Lower lobe of right lung (tissue), 2 donors: ENCODE measurements around the gene RITA1. TPM values are rescaled to one million over a fixed set of nuclear protein-coding genes. Genes with fewer than 3 reads are reported as not detected.

ENCODE experiments used
- ATAC-seq, 2 donors: fragments of 200-7000 bp; cut with Tn5 transposase; one replicate each; pipeline ENCODE4 v1.9.1; 2020 to 2022; ENCODE audit warnings: mild to moderate bottlenecking in 2 of 2, moderate library complexity in 2 of 2
- DNase-seq: peaks from one replicate; pipeline ENCODE4 v3.0.0-alpha.2; 2020
- H3K27ac ChIP-seq: fragments of 200-600 bp; one replicate; pipeline ENCODE4 v1.8.0; 2022
- H3K27me3 ChIP-seq: fragments of 200-600 bp; one replicate; pipeline ENCODE4 v1.8.0; 2022; ENCODE audit warnings: low read depth
- H3K36me3 ChIP-seq: fragments of 200-600 bp; one replicate; pipeline ENCODE4 v1.8.0; 2022; ENCODE audit warnings: mild to moderate bottlenecking
- H3K4me1 ChIP-seq: fragments of 200-600 bp; one replicate; pipeline ENCODE4 v1.8.0; 2022
- H3K4me3 ChIP-seq: fragments of 200-600 bp; one replicate; pipeline ENCODE4 v1.8.0; 2022; ENCODE audit warnings: mild to moderate bottlenecking
- H3K9me3 ChIP-seq: fragments of 200-600 bp; one replicate; pipeline ENCODE4 v1.8.0; 2022
- intact Hi-C: fragments of 100-400 bp; cut with DNase I; formaldehyde crosslinking; loops from one replicate; pipeline ENCODE4 v1.11.0; 2022
- total RNA-seq: library from RNA; stranded (reverse); fragmentation: NEBNext Ultra II Directional; extraction: Animal tissue kit (Norgen Biotek cat#: 25700); gene quantifications from one replicate; pipeline ENCODE4 v1.2.1, GENCODE V29; 2021
- TF ChIP-seq, protein P1 (sequence below): fragments of 200-600 bp; IDR thresholded peaks from one replicate; pipeline ENCODE4 v1.8.0; 2022; ENCODE audit warnings: antibody characterized with exemption, mild to moderate bottlenecking
- donor health status: DM: no; HTN: yes; CAD: no; lungs with severe emphysema.

Gene RITA1
- total RNA-seq, 1 donor from 2014 or later: 14.2 TPM

DNA sequence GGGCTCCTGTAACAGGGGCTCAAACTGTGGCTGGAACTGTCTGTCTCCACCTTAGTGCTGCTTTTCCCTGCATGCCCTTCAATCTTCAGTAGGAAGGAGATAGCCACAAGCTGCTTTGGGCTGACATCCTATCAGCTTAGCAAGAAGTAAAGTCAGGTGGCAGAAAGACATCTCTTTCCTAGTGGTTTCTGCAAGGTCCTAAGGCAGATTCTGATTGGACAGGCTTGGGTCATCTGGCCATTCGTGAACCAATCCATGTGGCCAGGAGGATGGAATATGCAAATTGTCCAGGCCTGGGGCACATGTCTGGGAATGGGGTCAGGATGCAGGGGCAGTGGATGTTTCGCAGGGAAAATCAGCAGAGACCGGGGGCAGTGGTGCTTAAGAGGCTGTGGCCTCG is 5.2 kb downstream of the RITA1 start:
- intact Hi-C loops: no loop called here
- TF ChIP-seq, protein P1, sequence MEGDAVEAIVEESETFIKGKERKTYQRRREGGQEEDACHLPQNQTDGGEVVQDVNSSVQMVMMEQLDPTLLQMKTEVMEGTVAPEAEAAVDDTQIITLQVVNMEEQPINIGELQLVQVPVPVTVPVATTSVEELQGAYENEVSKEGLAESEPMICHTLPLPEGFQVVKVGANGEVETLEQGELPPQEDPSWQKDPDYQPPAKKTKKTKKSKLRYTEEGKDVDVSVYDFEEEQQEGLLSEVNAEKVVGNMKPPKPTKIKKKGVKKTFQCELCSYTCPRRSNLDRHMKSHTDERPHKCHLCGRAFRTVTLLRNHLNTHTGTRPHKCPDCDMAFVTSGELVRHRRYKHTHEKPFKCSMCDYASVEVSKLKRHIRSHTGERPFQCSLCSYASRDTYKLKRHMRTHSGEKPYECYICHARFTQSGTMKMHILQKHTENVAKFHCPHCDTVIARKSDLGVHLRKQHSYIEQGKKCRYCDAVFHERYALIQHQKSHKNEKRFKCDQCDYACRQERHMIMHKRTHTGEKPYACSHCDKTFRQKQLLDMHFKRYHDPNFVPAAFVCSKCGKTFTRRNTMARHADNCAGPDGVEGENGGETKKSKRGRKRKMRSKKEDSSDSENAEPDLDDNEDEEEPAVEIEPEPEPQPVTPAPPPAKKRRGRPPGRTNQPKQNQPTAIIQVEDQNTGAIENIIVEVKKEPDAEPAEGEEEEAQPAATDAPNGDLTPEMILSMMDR: no peak
- Histone ChIP-seq H3K9me3 (no peaks in the 10 kb centered on the region), H3K4me1 (peaks cover 17% of the 10 kb centered on the region), H3K4me3 (no peak overlapping the region), H3K27me3 (no peaks in the 10 kb centered on the region), H3K27ac (no peak overlapping the region), H3K36me3 (peaks cover 21% of the 10 kb centered on the region)
- ATAC-seq (no peak), DNase-seq (no peak)

DNA sequence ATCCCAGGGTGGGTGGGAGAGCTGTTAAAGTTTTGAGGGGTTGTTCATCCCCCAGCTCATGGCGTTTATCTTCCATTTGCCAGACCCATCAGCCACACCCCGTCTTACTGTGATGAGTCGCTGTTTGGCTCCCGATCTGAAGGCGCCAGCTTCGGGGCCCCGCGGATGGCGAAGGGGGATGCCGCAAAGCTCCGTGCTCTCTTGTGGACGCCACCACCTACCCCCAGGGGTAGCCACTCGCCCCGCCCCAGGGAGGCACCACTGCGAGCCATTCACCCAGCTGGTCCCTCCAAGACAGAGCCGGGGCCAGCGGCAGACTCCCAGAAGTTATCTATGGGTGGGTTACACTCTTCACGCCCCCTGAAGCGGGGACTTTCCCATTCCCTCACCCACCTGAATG is 5.7 kb downstream of the RITA1 start:
- ATAC-seq: no peak

DNA sequence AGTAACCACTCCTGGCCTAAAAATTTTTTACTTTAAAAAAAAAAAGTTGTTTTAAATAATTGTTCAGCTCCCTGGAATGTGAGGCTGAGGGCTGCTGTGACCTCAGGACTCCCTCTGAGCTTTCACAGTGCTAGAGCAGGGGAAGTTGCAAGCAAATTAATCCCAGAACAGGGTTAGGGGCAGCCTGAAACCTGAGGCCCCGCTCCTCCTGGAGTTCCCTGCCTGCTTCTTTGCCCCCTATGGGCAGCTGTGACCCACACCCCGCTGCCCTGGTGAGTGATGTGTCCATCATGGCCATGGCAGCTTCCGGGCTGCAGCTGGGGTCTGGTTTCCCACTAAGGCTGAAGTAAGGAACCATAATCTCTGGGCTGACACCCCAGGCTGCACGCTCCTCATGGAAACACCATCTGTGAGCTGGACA is 9.5 kb downstream of the RITA1 start:
- Histone ChIP-seq H3K4me3 (no peak overlapping the region), H3K9me3 (no peaks in the 10 kb centered on the region), H3K4me1 (peaks cover 4% of the 10 kb centered on the region), H3K27me3 (no peaks in the 10 kb centered on the region), H3K36me3 (peaks cover 21% of the 10 kb centered on the region), H3K27ac (no peak overlapping the region)
- intact Hi-C loops: no loop called here
- no peak for DNase-seq
- TF ChIP-seq, protein P1: no peak
- no peak for ATAC-seq

More for the DNA sequence above, 5.7 kb downstream of the RITA1 start:
- intact Hi-C loops: no loop called here
- peaks cover 15% of the 10 kb centered on the region for H3K4me1 ChIP-seq
- no peak overlapping the region for H3K4me3 ChIP-seq
- no peaks in the 10 kb centered on the region for H3K27me3 ChIP-seq
- peaks cover 21% of the 10 kb centered on the region for H3K36me3 ChIP-seq
- H3K27ac ChIP-seq: no peak overlapping the region
- TF ChIP-seq, protein P1: no peak
- H3K9me3 ChIP-seq: no peaks in the 10 kb centered on the region
- DNase-seq: no peak

DNA sequence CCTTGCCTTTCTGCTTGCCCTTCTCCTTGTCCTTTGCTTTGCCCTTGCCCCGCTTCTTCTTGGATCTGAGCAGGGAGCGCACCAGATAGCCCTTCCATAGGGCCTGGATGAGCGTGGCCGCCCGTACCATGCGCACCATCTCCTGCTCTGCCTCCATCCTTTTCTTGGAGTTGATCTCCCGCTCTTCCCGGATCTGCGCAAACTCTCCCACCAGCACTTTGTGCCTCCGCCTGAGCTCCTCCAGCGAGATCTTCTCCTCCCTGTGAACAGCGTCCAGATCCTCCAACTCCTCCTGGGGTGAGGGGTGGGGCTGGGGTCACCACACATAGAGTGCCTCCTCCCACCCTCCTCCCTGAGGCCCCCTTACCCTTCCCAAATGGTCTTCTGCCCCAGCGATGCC is 10.1 kb downstream of the RITA1 start:
- Histone ChIP-seq H3K9me3 (no peaks in the 10 kb centered on the region), H3K4me3 (no peak overlapping the region), H3K4me1 (peaks cover 4% of the 10 kb centered on the region), H3K27ac (no peak overlapping the region), H3K27me3 (no peaks in the 10 kb centered on the region), H3K36me3 (peaks cover 21% of the 10 kb centered on the region)
- intact Hi-C loops: no loop called here
- no peak for ATAC-seq
- TF ChIP-seq, protein P1: no peak
- DNase-seq: no peak

DNA sequence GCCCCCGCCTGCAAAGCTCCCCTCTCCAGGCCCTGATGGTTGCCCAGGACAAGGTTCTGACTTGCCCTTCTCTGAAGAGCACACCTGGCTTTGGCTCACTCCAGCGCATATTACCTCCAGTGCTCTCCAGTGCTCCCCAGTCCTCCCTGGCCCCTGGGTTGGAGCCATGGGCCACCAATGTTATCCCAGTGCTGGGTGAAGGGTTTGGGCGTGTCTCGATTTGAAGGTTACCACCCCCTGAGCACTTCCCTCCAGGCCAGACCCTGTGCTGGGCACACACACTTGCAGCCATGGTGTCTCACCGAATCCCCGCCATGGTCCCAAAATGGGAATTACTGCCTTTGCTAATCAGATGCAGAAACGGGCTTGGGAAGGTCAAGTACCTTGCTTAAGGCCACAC is 11.1 kb downstream of the RITA1 start:
- no peak overlapping the region for H3K27ac ChIP-seq
- intact Hi-C loops: no loop called here
- no peaks in the 10 kb centered on the region for H3K27me3 ChIP-seq
- peaks cover 4% of the 10 kb centered on the region for H3K4me1 ChIP-seq
- H3K9me3 ChIP-seq: no peaks in the 10 kb centered on the region
- no peak overlapping the region for H3K4me3 ChIP-seq
- TF ChIP-seq, protein P1: no peak
- DNase-seq (no peak), ATAC-seq (no peak)
- peaks cover 12% of the 10 kb centered on the region for H3K36me3 ChIP-seq

DNA sequence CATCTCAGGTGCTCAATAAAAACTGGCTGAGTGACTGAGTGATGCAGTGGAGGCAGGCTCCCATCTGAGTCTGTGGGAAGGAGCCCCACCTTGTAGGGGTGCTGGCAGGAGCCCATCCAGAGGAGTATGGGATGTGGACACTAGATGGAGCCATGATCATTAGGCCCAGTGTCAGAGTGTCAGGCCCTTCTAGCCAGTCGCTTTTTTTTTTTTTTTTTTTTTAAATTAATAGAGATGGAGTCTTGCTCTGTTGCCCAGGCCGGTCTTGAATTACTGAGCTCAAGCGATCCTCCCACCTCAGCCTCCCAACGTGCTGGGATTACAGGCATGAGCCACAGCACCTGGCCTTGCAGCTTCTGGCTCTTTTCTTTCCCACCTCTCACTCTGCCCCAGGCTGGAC is 11.5 kb downstream of the RITA1 start:
- no peak overlapping the region for H3K27ac ChIP-seq
- intact Hi-C loops: no loop called here
- ATAC-seq (peak; percentile 91 to 93), DNase-seq (no peak)
- no peaks in the 10 kb centered on the region for H3K27me3 ChIP-seq
- peaks cover 8% of the 10 kb centered on the region for H3K36me3 ChIP-seq
- no peaks in the 10 kb centered on the region for H3K9me3 ChIP-seq
- H3K4me1 ChIP-seq: peaks cover 4% of the 10 kb centered on the region
- TF ChIP-seq, protein P1: peak; percentile 73
- no peak overlapping the region for H3K4me3 ChIP-seq
